DND-41 (cell line): ENCODE measurements around the gene RANBP9.

Experiments
- CTCF ChIP-seq: IDR thresholded peaks from 2 replicates; pipeline ENCODE4 v1.5.1; 2012; ENCODE audit warnings: borderline replicate concordance, low read length, moderate library complexity, mild to moderate bottlenecking; ENCODE audit not compliant: poor library complexity, severe bottlenecking; ENCODE audit errors: extremely low read depth
- EZH2 ChIP-seq: IDR thresholded peaks from 3 replicates; pipeline ENCODE4 v1.6.1; 2012; ENCODE audit warnings: borderline replicate concordance, low read depth, mild to moderate bottlenecking, moderate library complexity, low read length, inconsistent platforms; ENCODE audit not compliant: severe bottlenecking

- TF ChIP-seq CTCF (no peak), EZH2 (no peak)
These were observed 29.3 kb downstream of the RANBP9 start for GRCh38 chr6:13682346-13682745.
